Activated CD8-positive, alpha-beta memory T cell treated with anti-CD3 and anti-CD28 coated beads, Interleukin-2, amount 50 U/mL, for 1 hour (primary cell): Measurements from ENCODE around the gene BABAM2.
"Not testable (repeated sequence)": the region's sequence is repeated elsewhere in the genome, so short reads cannot be mapped to it uniquely, and the experiment has no call there.

Experiments
- DNase-seq: peaks from one replicate; pipeline ENCODE4 v3.0.0-alpha.2; 2020; ENCODE audit errors: extremely low read depth

The BABAM2 gene

GRCh38 chr2:27878825-27879224, 11.7 kb upstream of the BABAM2 start:
- DNase-seq = no peak

- not testable (repeated sequence) for DNase-seq
These were observed 8.5 kb upstream of the BABAM2 start for GRCh38 chr2:27881815-27882583.

GRCh38 chr2:27882584-27882922, 8.0 kb upstream of the BABAM2 start:
- DNase-seq = not testable (repeated sequence)

GRCh38 chr2:27884601-27885000, 5.9 kb upstream of the BABAM2 start:
- no peak for DNase-seq

- no peak for DNase-seq
These were observed 5.3 kb upstream of the BABAM2 start for GRCh38 chr2:27885234-27885633.

- no peak for DNase-seq
These were observed 4.9 kb upstream of the BABAM2 start for GRCh38 chr2:27885661-27886060.

GRCh38 chr2:27886322-27886721, 4.2 kb upstream of the BABAM2 start:
- DNase-seq = no peak

- no peak for DNase-seq
These were observed 3.4 kb upstream of the BABAM2 start for GRCh38 chr2:27887111-27887510.

- DNase-seq = no peak
These were observed 2.7 kb upstream of the BABAM2 start for GRCh38 chr2:27887830-27888229.

- DNase-seq = no peak
These were observed 1.7 kb upstream of the BABAM2 start for GRCh38 chr2:27888790-27889189.

GRCh38 chr2:27889774-27890145, 769 bp upstream of the BABAM2 start:
- no peak for DNase-seq

- peak; percentile 100 for DNase-seq
These were observed 569 bp downstream of the BABAM2 start for GRCh38 chr2:27890924-27891672.

GRCh38 chr2:27891673-27892105, 1.2 kb downstream of the BABAM2 start:
- no peak for DNase-seq

GRCh38 chr2:27893006-27893405, 2.5 kb downstream of the BABAM2 start:
- no peak for DNase-seq

GRCh38 chr2:27897717-27898116, 7.2 kb downstream of the BABAM2 start:
- DNase-seq = no peak

GRCh38 chr2:27901234-27901633, 10.7 kb downstream of the BABAM2 start:
- DNase-seq = no peak

GRCh38 chr2:27902098-27902497, 11.6 kb downstream of the BABAM2 start:
- no peak for DNase-seq

- DNase-seq = no peak
These were observed 12.5 kb downstream of the BABAM2 start for GRCh38 chr2:27903018-27903417.

GRCh38 chr2:27903649-27904404, 13.3 kb downstream of the BABAM2 start:
- DNase-seq = no peak

GRCh38 chr2:27904405-27904665, 13.8 kb downstream of the BABAM2 start:
- DNase-seq = no peak

GRCh38 chr2:27906074-27906473, 15.5 kb downstream of the BABAM2 start:
- DNase-seq = no peak

- no peak for DNase-seq
These were observed 17.0 kb downstream of the BABAM2 start for GRCh38 chr2:27907547-27907946.

- DNase-seq = no peak
These were observed 19.4 kb downstream of the BABAM2 start for GRCh38 chr2:27909901-27910300.
